ENCODE data around the gene TMCO4.
"Not testable (repeated sequence)": the region's sequence is repeated elsewhere in the genome, so short reads cannot be mapped to it uniquely, and the experiment has no call there.

Gene TMCO4

DNA sequence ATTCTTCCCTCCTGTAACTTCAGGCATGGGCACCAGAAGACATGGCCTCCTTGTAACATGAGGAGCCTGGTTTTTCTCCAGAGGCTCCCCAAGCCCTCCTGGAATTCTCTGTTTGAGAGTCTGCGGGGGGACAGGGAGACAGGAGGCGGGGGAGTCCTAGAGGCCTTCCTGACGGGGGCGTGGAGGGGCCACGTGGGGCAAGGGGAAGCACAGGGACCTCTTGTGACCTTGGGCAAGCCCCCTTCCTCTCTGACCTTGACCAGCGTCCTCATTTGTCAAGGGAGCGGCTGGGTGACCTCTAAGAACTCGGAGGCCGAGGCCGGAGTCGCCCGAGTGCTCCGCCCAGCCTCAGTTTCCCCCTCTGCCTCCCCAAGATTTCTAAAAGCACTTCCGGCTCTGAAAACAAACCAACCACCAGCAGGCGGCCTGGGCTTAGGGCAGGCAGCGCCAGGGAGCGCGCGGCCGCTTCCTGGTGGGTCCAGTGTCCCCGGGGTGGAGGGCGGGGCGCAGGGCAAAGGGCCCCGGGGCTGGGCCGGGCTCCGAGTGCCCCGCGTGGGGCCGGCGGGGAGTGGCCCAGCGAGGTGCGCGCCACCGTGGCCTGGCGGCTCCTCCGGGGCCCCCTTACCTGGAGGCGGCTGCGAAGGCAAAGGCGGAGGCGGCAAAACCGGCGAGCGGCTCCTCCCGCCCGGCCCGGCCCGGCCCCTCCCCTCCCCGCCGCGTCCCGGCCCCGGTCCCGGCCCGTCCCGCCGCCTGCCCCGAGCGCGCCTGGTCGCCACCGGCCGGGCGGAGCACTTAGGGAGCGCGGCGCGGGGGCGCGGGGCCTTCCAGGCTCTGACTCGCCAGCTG lies at the start of gene TMCO4:
TSS of gene TMCO4 (minus strand) at position 687 of the 846 bp plus-strand sequence. CDS start 19,158 bp downstream, outside the sequence.
- peak; percentile 41 for DNase-seq (ENCODE audit: low read depth)

DNA sequence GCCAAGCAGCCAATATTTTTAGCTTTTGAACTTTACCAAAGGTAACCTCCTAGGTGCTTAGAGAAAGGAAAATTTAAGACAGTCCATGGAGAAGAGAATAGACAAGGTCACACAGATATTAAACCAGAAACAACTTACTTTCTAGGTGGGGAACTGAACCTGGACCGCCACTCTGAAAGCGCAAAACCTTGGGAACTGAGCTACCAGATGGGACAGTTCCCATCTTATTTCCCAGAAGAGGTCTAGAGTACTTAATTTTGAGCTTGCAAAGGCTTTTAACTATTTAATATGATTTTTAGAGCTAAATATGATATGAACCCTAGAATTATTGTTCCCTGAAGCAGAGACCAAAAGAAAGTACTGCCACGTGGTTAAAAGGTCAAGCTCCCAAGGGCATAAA lies 49.6 kb upstream of the TMCO4 start:
- DNase-seq (ENCODE audit: low read depth) = not testable (repeated sequence)

GRCh38 chr1:19847334-19847733 lies 47.6 kb upstream of the TMCO4 start:
- not testable (repeated sequence) for DNase-seq (ENCODE audit: low read depth)

DNA sequence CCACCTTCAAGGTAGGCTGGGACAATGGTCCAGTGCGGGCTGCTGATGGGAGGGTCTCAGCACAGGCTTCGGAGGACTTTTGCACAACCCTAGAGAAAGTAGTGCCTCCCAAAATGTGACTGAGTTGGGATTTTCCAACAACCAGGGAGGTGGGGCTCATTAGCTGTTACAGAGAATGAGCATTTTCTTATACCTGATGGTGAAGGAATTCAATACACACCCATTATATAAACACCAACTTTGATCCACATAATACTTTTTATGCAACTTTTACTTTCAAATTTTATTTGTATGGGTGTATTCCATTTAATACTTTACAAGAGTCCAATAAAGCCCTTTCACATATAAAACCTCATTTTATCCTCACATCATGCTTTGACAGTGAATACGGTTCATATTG lies 46.6 kb upstream of the TMCO4 start:
- no peak for DNase-seq (ENCODE audit: low read depth)

- no peak for DNase-seq (ENCODE audit: low read depth)
Observed at GRCh38 chr1:19845555-19845954, 45.8 kb upstream of the TMCO4 start.

DNA sequence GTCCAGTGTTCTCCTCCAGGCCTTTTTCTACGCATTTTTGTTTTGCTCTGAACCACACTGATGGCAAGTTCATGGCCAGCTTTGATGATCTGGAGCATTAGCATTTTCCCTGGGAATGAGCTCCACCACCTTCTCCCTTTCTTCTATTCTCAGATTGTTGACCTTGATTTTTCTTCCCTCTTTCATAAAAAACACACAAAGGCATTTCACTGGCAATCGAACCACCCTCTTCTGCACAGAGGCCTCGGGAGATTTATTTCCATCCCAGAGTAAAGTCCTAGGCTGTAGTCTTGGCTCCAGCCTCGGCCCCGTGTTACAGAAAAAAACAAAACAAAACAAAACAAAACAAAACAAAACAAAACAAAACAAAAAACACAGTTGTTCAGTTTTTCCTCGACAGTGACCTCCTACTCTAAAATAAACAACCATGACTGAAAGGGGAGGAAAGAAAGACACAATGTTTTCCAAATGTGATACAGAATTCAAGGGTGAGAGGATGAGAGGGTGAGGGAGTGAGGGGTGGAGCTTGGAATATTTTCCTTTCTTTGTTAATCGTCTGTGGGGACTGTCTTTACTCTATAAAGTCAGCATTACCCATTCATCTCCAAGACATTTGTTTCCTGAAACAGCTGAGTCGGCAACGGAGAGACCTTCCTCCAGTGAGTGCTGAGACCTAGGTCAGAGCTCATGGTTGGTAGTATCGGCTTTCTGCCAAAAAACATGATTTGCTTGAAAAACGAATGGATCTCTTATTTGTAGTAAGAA lies 45.2 kb upstream of the TMCO4 start:
- DNase-seq (ENCODE audit: low read depth) = no peak

DNA sequence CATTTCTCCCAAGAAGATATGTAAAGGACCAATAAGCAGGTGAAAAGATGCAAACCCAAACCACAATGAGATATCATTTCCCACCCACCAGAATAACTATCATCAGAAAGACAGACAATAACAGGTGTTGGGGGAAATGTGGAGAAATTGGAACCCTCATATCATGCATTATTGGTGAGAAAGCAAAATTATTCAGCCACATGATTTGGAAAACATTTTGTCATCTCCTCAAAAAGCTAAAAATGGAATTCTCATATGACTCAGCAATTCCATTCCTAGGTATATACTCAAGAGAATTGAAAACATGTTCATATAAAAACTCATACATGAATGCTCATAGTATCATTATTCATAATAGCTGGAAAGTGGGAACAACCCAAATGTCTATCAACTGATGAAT lies 40.5 kb upstream of the TMCO4 start:
- DNase-seq (ENCODE audit: low read depth) = no peak

GRCh38 chr1:19837866-19838265 lies 38.1 kb upstream of the TMCO4 start:
- DNase-seq (ENCODE audit: low read depth) = no peak

- DNase-seq (ENCODE audit: low read depth) = no peak
Observed at GRCh38 chr1:19835578-19835977, 35.9 kb upstream of the TMCO4 start.

GRCh38 chr1:19831441-19831840 lies 31.7 kb upstream of the TMCO4 start:
- DNase-seq (ENCODE audit: low read depth) = no peak

DNA sequence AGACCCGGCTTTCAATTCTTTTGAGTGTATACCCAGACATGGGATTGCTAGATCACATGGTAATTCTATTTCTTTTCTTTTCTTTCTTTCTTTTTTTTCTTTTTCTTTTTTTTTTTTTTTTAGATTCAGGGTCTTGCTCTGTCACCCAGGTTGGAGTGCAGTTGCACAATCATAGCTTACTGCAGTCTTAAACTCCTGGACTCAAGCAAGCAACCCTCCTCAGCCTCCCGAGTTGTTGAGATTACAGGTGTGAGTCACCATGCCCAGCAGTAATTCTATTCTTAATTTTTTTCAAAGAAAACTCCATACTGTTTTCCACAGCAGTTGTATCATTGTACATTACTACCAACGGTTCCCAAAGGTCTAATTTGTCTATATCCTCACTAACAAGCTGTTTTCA lies 28.8 kb upstream of the TMCO4 start:
- DNase-seq (ENCODE audit: low read depth) = no peak

- DNase-seq (ENCODE audit: low read depth) = no peak
Observed at GRCh38 chr1:19825298-19825697, 25.6 kb upstream of the TMCO4 start.

GRCh38 chr1:19824541-19824940 lies 24.8 kb upstream of the TMCO4 start:
- DNase-seq (ENCODE audit: low read depth) = no peak

GRCh38 chr1:19824036-19824435 lies 24.3 kb upstream of the TMCO4 start:
- DNase-seq (ENCODE audit: low read depth) = no peak

DNA sequence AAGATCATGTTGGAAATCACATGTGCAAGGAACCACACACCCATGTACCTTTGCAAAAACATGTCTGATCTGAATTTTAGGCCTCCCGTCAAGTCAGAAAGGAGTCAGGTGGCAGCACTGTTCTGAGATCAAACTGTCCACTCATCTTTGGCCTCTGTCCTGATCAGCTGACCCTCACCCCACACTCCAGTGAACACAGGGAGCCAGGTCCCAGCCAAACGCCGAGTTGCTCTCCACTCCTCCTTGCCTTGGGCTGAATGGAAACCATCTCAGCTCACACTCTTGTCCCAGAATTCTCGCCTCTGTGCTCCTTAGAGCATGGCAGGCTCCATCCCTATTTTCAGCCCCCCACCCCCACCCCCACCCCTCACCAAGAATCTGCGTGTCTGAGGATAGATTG lies 20.0 kb upstream of the TMCO4 start:
- no peak for DNase-seq (ENCODE audit: low read depth)

DNA sequence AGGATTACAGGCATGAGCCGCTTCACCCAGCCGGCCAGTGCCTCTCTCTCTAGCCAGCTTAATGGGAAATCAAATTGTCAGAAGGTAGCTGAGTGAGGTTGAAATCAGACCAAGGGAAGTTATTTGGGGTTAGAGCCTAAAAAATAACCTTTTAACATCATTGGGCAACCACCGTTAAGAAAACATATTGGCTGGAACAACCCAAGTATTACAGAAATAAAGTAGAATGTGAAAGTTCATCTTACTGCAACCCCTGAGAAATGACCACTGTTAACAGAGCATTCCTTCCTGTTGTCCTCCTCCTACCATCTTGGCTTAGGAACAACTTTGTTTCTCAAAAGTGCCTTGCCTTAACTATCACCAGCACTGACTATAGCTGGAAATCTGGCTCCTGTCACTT lies 18.6 kb upstream of the TMCO4 start:
- no peak for DNase-seq (ENCODE audit: low read depth)

DNA sequence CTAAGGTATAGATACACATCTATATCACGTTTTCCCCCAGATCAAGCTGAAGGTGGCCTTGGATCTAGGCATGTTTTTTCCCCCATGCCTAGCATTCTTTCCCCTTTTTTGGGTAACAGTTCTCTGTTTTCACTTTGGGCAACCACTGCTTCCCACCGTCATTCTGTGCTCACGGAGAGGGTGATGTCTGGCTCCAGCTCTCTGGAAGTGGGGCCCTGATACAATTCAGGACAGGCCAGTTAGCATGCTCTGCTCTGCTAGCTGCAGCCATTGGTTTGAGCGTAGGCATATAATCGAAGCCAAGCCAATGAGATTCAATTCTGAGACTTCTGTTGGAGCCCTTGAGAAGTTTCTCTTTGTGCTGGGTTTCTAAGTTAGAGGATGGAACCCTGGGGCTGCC lies 17.4 kb upstream of the TMCO4 start:
- DNase-seq (ENCODE audit: low read depth) = no peak

- DNase-seq (ENCODE audit: low read depth) = not testable (repeated sequence)
Observed at GRCh38 chr1:19816737-19817086, 17.0 kb upstream of the TMCO4 start.

DNA sequence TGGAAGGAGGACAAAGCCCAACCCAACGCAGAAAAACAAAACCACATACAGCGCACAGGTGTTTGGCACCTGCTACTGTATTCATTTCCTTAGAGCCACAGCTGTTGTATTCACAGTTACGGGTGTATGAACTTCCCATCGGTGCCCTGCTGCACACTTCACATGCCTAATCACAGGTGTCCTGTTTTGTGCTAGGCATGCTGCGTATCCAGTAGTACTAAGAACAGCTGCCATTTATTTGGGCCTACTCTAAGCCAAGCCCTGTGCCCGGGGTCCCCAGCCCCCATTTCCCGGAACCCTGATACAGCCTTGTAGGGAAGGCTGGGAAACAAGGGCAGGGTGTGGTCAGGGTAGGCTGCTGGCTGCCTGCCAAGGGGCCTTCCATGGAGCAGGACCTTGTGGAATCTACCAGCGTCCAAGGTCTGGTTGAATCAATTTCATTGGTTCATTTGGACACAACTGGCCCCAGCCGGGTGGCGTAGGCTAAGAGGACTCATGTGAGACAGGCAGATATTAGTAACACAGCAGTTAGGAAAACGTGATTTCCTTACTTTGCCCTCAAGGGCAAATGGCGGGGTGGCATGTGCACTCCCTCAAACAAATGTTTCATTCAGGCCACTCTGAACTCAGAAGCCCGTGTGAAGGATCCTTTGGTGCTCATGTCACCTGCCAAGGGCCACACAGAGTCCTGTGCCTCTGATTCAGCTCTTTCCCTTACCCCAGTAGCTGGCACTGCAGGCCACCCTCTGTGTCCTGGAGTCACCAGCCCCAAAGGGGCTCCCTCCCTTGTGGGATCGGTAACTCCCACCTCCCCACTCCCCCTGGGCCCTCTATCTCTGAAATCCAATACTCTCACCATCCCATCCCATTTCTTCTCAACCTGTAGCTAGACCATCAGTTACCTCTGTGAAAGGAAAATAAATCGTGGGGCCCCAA lies 16.4 kb upstream of the TMCO4 start:
- no peak for DNase-seq (ENCODE audit: low read depth)

DNA sequence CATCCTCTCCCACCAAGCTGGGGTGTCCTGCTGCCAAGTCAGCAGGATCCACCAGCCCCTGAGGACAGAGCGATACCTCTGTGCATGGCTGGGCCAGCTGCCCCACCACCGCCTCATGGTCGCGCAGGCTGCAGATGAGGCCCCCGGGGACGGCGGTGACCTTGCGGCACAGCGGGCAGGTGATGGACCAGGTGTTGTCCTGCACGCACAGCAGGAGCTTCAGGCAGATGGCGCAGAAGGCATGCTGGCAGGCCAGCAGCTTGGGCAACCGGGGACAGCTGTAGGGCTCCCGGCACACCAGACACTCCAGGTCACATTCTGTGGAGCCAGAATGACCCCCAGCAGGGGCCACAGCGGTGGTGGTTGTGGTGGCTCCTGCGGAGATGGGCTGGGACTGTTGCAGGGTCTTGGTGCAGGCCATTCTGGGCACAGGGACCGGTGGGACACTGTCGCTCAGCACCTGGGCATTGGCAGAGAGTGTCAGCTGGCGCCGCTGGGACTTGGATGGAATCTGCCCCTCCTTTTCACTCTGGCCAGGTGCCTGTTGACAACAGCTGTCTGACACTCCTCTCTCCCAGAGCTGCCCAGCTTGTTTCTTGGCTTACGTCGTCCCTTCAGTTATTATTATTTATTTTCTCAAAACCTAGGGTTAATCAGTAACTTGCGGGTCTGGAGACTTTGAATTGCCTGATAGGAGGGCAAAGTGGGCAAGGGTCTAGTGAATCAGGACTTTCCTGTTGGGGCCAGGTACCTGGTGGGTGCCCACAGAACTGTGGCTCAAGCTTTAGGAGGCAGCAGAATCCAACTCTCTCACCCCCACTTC lies 15.2 kb upstream of the TMCO4 start, which contains the start of gene RNF186:
TSS of gene RNF186 (minus strand) at position 603 of the 823 bp plus-strand sequence. CDS start at position 421, 182 bp downstream.
- no peak for DNase-seq (ENCODE audit: low read depth)

- DNase-seq (ENCODE audit: low read depth) = no peak
Observed at GRCh38 chr1:19814244-19814661, 14.5 kb upstream of the TMCO4 start.

Measured in activated T-helper 9 cell treated with anti-CD3 and anti-CD28 coated beads, Interleukin-2, amount 50 U/mL, for 16 hours (primary cell).